Pulmonary artery endothelial cell (primary cell): ENCODE data around the gene CAV3. TPM values are rescaled to one million over a fixed set of nuclear protein-coding genes. Genes with fewer than 3 reads are reported as not detected.

Source experiments
- DNase-seq: peaks from one replicate; pipeline ENCODE4 v3.0.0-alpha.2; 2011; ENCODE audit warnings: low read depth, low spot score
- total RNA-seq: library from RNA; depleted of rRNA; stranded (reverse); fragments of >200 nt; gene quantifications from 2 replicates; pipeline ENCODE4 v1.2.3, GENCODE V29; 2014

Gene CAV3
- total RNA-seq, 1 donor from 2014 or later, result not detected

DNA sequence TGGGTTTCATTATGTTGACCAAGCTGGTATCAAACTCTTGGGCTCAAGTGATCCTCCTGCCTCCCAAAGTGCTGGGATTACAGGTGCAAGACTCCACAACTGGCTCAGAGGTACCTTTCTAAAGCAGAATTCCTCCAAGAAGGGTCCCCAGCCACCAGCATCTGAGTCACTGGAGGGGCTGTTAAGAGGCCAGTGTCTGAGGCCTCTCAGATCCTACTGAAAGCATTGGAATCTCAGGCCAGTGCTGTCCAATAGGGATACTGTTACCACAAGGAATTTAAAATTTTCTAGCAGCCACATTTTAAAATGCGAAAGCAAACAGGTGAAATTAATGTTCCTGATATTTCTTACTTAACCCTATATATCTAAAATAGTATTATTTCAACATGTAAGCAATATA, 1.3 kb downstream of the CAV3 start:
- no peak for DNase-seq

GRCh38 chr3:8736436-8736835, 2.8 kb downstream of the CAV3 start:
- no peak for DNase-seq

- DNase-seq, result no peak
These were observed 3.7 kb downstream of the CAV3 start for GRCh38 chr3:8737301-8737700.

- no peak for DNase-seq
These were observed 4.2 kb downstream of the CAV3 start for GRCh38 chr3:8737823-8738222.

- no peak for DNase-seq
These were observed 5.0 kb downstream of the CAV3 start for GRCh38 chr3:8738639-8739038.

GRCh38 chr3:8739757-8740504, 6.3 kb downstream of the CAV3 start:
- no peak for DNase-seq

DNA sequence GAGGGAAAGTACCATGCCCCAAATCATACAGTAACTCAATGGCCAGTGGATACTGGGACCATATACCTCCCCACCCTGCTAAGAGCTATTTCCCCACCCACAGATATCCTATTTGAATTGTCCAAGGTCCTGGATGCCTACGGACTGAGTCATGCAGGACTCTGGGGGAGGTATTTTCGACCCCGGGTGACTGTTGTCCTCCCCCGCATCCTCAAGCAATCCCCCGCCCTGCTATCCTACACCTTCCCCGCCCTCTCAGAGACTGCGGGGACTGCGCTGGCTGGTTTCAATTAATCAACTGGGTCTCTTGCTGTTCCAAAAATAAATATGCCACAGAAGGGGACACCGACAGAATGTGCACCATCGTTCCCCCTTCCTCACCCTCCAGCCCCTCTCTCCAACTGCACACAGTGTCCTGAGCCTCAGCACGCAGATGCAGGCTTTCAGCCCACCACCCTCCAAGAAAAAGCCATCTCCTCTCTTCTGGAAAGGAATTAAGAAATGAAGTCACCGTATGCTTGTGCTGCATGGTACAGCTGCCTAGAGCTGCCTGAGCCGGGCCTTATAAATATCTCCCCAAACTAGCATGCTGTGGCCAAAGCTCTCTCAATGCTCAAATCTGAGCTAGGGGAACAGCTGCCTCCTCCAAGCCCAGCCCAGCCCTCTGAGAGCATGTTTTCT, 8.1 kb downstream of the CAV3 start:
- peak; percentile 19 for DNase-seq

GRCh38 chr3:8743021-8743601, 9.5 kb downstream of the CAV3 start:
- DNase-seq, result no peak

DNA sequence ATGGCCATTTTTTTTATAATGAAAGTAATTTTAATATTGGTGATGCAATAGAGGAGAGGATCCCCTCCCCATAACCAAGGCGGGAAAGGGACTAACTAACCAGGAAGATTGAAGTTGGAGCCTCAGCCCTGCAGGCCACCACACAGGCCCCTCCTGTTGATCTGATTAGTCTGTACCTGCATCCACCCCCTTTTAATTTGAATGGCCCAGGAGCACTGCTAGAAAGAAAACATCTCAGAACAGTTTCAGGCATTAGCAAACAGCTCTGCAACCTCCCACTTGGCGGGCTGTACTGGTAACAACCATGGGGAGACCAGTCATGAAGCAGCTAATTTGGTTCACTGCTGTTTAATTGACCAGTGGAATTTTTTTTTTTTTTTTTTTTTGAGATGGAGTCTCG, 10.3 kb downstream of the CAV3 start:
- no peak for DNase-seq

- no peak for DNase-seq
These were observed 12.2 kb downstream of the CAV3 start for GRCh38 chr3:8745619-8746370.

GRCh38 chr3:8746780-8747345, 13.3 kb downstream of the CAV3 start:
- no peak for DNase-seq

DNA sequence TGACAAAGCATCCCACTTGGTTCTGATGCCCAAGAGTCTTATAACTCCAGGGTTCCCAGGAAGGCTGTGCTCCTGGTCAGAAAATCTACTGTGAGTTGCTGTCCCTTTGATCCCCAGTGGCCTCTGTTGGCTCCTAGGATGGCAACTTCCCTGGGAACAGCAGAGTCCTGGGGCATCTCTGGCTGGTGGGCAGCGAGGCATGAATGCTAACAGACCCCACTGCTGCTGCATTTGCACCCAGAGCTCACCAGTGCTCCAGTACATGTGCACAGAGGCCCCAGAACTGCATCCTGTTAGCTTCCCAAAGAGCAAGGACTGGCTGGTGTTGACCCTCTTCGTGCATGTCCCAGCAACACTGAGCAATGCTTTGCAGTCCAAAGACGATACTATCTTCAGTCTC, 15.7 kb downstream of the CAV3 start:
- no peak for DNase-seq

DNA sequence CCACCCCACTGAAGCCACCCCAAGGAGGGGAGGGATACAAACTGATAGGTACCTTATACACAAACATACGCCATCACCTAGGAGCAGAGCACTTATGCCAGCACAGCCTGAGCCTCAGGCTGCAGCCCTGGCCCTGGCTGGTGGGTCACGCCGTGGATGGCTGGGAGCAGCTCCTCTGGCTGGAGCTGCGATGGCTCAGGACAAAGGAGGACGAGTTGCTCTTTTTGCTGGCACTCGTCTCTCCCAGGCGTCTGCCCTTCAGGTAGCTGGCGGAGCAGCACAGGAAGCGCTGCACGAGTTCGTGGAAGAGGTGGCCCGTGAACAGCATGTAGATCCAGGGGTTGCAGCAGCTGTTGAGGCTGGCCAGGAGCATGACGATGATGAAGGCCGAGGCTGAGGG, 19.2 kb downstream of the CAV3 start:
- DNase-seq, result no peak

DNA sequence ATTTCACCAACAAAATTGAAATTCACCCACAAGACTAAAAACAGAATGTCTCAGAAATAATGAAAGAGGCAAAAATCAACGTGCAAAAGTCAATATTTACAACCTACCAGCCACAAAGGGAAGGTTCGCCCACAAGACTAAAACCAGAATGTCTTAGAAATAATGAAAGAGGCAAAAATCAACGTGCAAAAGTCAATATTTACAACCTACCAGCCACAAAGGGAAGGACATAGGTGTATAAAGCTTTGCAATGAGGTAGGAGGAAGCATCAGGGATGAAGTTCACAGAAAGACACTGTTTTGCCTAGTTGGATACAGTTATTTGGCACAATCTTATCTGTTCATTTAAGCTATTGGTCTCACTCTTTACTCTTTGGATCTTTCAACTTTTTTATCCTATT, 21.5 kb downstream of the CAV3 start:
- no peak for DNase-seq

DNA sequence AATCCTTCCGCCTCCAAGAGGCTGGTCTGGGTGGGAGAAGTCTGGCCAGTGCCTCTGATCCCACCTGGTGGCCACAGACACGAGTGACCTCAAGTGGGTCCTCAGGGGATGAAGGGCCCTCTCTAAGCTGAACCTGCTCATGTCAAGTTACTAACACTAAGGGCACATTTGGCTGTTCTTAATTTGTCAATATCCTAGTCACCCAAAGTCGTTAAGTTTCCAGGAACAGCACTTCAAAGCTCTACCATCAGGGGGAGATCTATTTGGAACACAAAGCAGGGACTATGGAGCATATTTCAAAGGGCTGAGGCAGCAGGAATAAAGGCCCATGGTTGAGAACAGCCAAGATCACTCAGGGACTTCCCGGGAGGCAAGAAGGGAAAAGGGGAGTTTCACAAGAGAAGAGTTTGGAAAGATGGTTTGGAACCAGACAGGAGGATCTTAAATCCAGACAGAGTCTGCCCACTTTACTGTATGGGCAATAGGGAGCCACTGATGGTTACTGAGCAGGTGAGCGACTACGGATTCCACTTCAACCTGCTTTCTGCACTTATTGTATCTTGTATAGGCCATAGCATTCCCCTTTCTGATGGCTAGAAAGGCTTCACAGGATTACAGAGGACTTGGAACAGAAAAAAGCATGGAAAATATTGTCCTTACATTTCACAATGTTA, 22.1 kb downstream of the CAV3 start:
- no peak for DNase-seq

- DNase-seq, result no peak
These were observed 23.1 kb downstream of the CAV3 start for GRCh38 chr3:8756671-8757070.

DNA sequence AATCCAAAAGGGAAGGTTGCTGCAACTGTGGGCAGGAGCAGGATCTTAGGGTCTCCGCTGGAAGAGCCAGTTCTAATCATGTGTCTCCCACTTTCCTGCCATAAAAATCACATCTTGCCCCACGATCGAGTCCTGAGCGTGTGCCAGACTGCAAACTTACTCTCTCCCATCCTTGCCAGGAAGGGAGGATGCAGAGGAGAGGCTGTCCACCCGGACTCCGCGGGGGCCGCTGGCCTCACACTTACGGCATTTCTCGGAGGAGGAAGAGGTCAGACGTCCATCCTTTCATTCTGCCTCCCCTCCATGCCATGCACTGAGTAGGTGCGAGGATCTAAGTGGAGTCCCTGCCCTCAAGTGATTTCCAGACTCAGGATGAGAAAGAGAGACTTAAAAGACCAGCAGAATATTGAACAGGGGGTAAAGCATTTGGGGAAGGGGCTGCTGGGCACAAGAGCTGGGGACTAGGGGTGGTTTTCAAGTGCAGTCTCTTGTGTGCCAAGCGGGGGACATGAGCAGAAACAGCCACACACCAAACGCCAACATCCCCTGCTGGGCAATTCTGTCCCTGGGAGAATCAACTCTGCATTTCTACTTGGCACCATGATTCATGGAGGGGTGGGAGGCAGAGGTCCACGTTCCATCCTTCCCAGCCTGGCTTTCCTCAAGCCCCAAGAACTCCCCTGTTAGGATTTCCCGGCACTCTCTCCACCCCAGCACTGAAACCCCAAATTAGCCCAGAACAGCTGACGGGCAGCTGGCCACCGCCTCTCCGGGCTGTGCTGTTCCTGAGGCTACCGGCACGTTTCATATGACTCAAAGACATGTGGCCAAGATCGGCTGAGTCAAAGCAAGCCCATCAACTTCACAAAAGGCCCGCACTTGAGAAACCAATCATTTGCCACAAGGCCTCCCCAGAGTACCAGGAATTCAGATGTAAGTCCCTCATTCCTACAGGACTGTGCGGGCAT, 24.2 kb downstream of the CAV3 start:
- DNase-seq, result no peak

- DNase-seq, result no peak
These were observed 25.6 kb downstream of the CAV3 start for GRCh38 chr3:8759038-8759707.

GRCh38 chr3:8760091-8760490, 26.5 kb downstream of the CAV3 start:
- no peak for DNase-seq
